Measurements from ENCODE around the gene KCNAB1. TPM values are rescaled to one million over a fixed set of nuclear protein-coding genes. Genes with fewer than 3 reads are reported as not detected.
A peak's percentile ranks its signal among the peaks of the same experiment; 100 is the strongest.

Gene KCNAB1
- total RNA-seq, 4 donors from 2014 or later = 0.20 to 3.0 (median 1.6) TPM

DNA sequence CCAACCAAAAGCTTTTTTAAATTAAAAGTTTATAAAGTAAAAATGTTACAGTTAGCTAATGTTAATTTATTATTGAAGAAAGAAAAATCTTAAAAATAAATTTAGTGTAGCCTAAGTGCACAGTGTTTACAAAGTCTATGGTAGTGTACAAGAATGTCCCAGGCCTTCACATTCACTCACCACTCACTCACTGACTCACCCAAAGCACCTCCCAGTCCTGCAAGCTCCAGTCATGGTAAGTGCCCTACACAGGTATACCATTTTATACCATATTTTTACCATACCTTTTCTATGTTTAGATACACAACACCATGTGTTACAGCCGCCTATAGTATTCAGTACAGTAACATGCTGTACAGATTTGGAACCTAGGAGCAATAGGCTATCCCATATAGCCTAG is 405.4 kb downstream of the KCNAB1 start:
- Histone ChIP-seq H3K4me3 (no peak overlapping the region), H3K27ac (no peak overlapping the region), H3K9me3 (no peaks in the 10 kb centered on the region), H3K4me1 (no peaks in the 10 kb centered on the region), H3K36me3 (no peaks in the 10 kb centered on the region), H3K27me3 (no peaks in the 10 kb centered on the region)
- in situ Hi-C loops (cut with MboI; ENCODE audit: low pct_ligation_motif_present in 1 of 4, low pct_unique_long_range_greater_than_20kb in 1 of 4, low sequenced_read_pairs in 3 of 4) = no loop called here
- 88% methylated on average over 1 of the region's 1 CpG; no CpG with 5 or more reads in 1 of the 2 donors for WGBS, 2 donors (ENCODE audit: low coverage in 1 of 2)
- intact Hi-C loops (cut with DNase I; ENCODE audit: low total_unique reads) = no loop called here
- no peak for DNase-seq
- no peak for TF ChIP-seq EP300 (IDR thresholded peaks at IDR 0.05; ENCODE audit: low read depth)
- no peak for TF ChIP-seq POLR2AphosphoS5 (IDR thresholded peaks at IDR 0.05)
- no peak for TF ChIP-seq POLR2A (IDR thresholded peaks at IDR 0.05)
- TF ChIP-seq, protein P1, sequence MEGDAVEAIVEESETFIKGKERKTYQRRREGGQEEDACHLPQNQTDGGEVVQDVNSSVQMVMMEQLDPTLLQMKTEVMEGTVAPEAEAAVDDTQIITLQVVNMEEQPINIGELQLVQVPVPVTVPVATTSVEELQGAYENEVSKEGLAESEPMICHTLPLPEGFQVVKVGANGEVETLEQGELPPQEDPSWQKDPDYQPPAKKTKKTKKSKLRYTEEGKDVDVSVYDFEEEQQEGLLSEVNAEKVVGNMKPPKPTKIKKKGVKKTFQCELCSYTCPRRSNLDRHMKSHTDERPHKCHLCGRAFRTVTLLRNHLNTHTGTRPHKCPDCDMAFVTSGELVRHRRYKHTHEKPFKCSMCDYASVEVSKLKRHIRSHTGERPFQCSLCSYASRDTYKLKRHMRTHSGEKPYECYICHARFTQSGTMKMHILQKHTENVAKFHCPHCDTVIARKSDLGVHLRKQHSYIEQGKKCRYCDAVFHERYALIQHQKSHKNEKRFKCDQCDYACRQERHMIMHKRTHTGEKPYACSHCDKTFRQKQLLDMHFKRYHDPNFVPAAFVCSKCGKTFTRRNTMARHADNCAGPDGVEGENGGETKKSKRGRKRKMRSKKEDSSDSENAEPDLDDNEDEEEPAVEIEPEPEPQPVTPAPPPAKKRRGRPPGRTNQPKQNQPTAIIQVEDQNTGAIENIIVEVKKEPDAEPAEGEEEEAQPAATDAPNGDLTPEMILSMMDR (IDR thresholded peaks at IDR 0.05) = no peak

DNA sequence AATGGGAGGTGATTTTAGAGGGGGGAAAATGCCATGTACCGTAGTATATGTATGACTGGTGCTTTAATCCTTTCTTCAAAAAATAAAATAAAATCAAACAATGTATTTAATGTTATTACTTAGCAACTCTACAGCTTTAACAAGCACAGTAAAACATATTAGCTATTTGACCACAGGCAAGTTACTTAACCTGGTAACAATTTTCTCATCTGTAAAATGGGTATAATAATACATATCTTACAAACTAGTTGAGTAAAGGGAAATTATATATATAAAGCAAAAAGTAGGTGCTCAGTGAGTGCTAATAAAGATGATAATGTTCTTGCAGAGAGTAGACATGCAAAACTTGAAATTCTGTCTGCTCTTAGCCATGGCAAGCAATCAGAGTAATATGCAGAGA is 406.7 kb downstream of the KCNAB1 start:
- Histone ChIP-seq H3K36me3 (no peaks in the 10 kb centered on the region), H3K9me3 (no peaks in the 10 kb centered on the region), H3K4me1 (no peaks in the 10 kb centered on the region), H3K4me3 (no peak overlapping the region), H3K27ac (no peak overlapping the region), H3K27me3 (no peaks in the 10 kb centered on the region)
- DNase-seq = no peak
- 95 to 100% methylated on average over 1 of the region's 1 CpG for WGBS, 2 donors (ENCODE audit: low coverage in 1 of 2)
- intact Hi-C loops (cut with DNase I; ENCODE audit: low total_unique reads) = no loop called here
- in situ Hi-C loops (cut with MboI; ENCODE audit: low pct_ligation_motif_present in 1 of 4, low pct_unique_long_range_greater_than_20kb in 1 of 4, low sequenced_read_pairs in 3 of 4) = no loop called here
- TF ChIP-seq EP300 (IDR thresholded peaks at IDR 0.05; ENCODE audit: low read depth) (no peak), POLR2A (IDR thresholded peaks at IDR 0.05) (no peak), POLR2AphosphoS5 (IDR thresholded peaks at IDR 0.05) (no peak)
- TF ChIP-seq, protein P1 (IDR thresholded peaks at IDR 0.05) = no peak

DNA sequence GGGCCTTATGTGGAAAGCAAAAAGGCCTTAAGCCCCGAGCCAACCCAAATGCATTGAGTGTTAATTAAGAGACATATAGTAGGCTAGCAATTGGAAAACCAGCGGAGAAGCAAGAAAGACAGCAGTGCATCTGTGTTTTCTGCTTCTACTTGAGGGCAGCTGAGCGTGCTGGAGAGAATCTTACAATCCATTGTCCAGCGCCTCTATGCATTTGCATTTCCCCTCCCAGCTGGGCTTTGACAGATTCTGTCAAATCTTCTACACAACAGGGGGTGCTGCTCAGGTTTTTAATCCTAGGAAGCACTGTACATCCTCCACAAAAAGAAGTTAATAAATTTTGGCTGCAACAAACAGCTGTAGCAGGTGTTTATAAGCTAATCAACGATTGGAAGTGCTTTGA is 410.6 kb downstream of the KCNAB1 start:
- TF ChIP-seq EP300 (IDR thresholded peaks at IDR 0.05; ENCODE audit: low read depth) (no peak), POLR2AphosphoS5 (IDR thresholded peaks at IDR 0.05) (no peak), POLR2A (IDR thresholded peaks at IDR 0.05) (no peak)
- TF ChIP-seq, protein P1 (IDR thresholded peaks at IDR 0.05) = no peak
- in situ Hi-C loops (cut with MboI; ENCODE audit: low pct_ligation_motif_present in 1 of 4, low pct_unique_long_range_greater_than_20kb in 1 of 4, low sequenced_read_pairs in 3 of 4) (no loop called here), intact Hi-C loops (cut with DNase I; ENCODE audit: low total_unique reads) (loop anchor here (5.0 to 10.0 kb wide), 2 partner anchors 146 to 554 kb away; no protein-coding TSS in a partner anchor)
- WGBS, 2 donors (ENCODE audit: low coverage in 1 of 2) = 90 to 100% methylated on average over 2 to 5 of the region's 5 CpGs
- Histone ChIP-seq H3K36me3 (no peaks in the 10 kb centered on the region), H3K27me3 (no peaks in the 10 kb centered on the region), H3K4me1 (peaks cover 8 to 17% (median 15%) of the 10 kb centered on the region in 4 donors), H3K27ac (no peak overlapping the region), H3K9me3 (no peaks in the 10 kb centered on the region), H3K4me3 (no peak overlapping the region)
- no peak for DNase-seq

DNA sequence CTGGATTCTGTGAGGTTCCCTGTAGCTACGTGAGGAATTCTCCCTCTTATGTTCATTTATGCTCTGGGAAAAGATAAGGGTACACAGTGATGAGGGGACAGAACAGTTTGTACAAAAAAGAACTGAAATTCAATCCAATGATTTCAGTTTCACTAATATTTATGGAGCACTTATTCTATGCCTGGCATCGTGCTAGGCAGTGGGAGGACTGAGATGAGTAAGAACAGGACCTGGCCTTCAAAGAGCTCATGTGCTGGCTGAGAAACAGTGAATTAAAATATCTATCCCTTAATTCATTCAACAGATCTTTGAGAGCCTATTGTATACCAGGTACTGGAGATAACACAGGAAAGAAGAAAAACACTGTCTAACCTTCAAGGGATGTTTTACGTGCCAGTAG is 412.4 kb downstream of the KCNAB1 start:
- H3K9me3 ChIP-seq = no peaks in the 10 kb centered on the region
- intact Hi-C loops (cut with DNase I; ENCODE audit: low total_unique reads) (loop anchor here (5.0 to 10.0 kb wide), 2 partner anchors 145 to 552 kb away; no protein-coding TSS in a partner anchor), in situ Hi-C loops (cut with MboI; ENCODE audit: low pct_ligation_motif_present in 1 of 4, low pct_unique_long_range_greater_than_20kb in 1 of 4, low sequenced_read_pairs in 3 of 4) (no loop called here)
- no peaks in the 10 kb centered on the region for H3K27me3 ChIP-seq
- peak overlapping the region; percentile 69 to 76 (median 74) for H3K27ac ChIP-seq
- peaks cover 8 to 17% (median 15%) of the 10 kb centered on the region in 4 donors for H3K4me1 ChIP-seq
- no peak for DNase-seq
- TF ChIP-seq POLR2AphosphoS5 (IDR thresholded peaks at IDR 0.05) (peak in 1 of 3 donors; percentile 57), POLR2A (IDR thresholded peaks at IDR 0.05) (no peak), EP300 (IDR thresholded peaks at IDR 0.05; ENCODE audit: low read depth) (no peak)
- TF ChIP-seq, protein P1 (IDR thresholded peaks at IDR 0.05) = no peak
- H3K36me3 ChIP-seq = no peaks in the 10 kb centered on the region
- H3K4me3 ChIP-seq = no peak overlapping the region
- 49 to 53% methylated on average over 3 of the region's 3 CpGs for WGBS, 2 donors (ENCODE audit: low coverage in 1 of 2)

Measured in transverse colon (tissue), 4 donors.